Measurements from ENCODE around the gene E2F6.

DNA sequence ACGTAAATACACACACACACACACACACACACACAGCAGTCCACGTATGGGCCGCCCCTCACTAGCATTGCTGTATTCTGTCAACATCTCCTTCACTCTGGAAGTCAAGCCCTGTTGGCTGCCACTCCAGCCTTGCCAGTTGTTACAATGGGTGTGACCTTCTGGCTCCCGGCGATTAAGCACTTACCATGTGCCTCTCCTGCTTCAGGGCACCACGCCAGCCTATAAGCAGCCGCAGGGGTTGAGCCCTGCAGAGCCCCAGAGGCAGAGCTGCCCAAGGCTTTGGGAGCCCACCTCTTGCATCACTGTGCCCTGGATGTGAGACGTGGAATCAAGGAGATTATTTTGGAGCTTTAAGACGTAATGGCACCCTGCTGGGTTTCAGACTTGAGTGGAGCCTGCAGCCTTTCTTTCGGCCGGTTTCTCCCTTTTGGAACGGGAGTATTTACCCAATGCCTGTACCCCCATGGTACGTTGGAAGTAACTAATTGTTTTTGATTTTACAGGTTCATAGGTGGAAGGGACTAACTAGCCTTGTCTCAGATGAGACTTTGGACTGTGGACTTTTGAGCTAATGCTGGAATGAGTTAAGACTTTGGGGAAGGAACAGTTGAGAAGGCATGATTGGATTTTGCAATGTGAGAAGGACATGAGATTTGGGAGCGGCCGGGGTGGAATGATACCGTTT is 67.1 kb downstream of the E2F6 start:
- TF ChIP-seq, protein P1, sequence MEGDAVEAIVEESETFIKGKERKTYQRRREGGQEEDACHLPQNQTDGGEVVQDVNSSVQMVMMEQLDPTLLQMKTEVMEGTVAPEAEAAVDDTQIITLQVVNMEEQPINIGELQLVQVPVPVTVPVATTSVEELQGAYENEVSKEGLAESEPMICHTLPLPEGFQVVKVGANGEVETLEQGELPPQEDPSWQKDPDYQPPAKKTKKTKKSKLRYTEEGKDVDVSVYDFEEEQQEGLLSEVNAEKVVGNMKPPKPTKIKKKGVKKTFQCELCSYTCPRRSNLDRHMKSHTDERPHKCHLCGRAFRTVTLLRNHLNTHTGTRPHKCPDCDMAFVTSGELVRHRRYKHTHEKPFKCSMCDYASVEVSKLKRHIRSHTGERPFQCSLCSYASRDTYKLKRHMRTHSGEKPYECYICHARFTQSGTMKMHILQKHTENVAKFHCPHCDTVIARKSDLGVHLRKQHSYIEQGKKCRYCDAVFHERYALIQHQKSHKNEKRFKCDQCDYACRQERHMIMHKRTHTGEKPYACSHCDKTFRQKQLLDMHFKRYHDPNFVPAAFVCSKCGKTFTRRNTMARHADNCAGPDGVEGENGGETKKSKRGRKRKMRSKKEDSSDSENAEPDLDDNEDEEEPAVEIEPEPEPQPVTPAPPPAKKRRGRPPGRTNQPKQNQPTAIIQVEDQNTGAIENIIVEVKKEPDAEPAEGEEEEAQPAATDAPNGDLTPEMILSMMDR (conservative IDR thresholded peaks at IDR 0.05; ENCODE audit: low read depth, low read length), result no peak
- no peak for TF ChIP-seq POLR2A (IDR thresholded peaks at IDR 0.05; ENCODE audit: low read depth, low read length)
- TF ChIP-seq RAD21 (IDR thresholded peaks at IDR 0.05; ENCODE audit: low read length), result no peak
- no peak for TF ChIP-seq SMC3 (IDR thresholded peaks at IDR 0.05; ENCODE audit: low read depth, low read length)
- TF ChIP-seq NFE2L2 (IDR thresholded peaks at IDR 0.05; ENCODE audit: low read depth, low read length), result no peak
- no peak for TF ChIP-seq MAFK (IDR thresholded peaks at IDR 0.05; ENCODE audit: low read depth, low read length)
